Large intestine (tissue), 3 donors: Measurements from ENCODE around the gene AXL. TPM values are rescaled to one million over a fixed set of nuclear protein-coding genes. Genes with fewer than 3 reads are reported as not detected.

Experiments used
- DNase-seq, 2 donors: peaks; one replicate each; pipeline versions ENCODE4 v3.0.0 to v3.0.0-alpha.2; 2013
- H3K27ac ChIP-seq: one replicate; pipeline ENCODE4 v1.5.1; 2013; ENCODE audit warnings: low read length
- H3K27me3 ChIP-seq: 2 replicates; pipeline ENCODE4 v1.6.1; 2013; ENCODE audit warnings: low read length; ENCODE audit not compliant: control insufficient read depth, insufficient read depth
- H3K36me3 ChIP-seq: 2 replicates; pipeline ENCODE4 v1.6.1; 2013; ENCODE audit warnings: low read length; ENCODE audit not compliant: control insufficient read depth, insufficient read depth
- H3K4me1 ChIP-seq: one replicate; pipeline ENCODE4 v1.6.1; 2013; ENCODE audit warnings: low read length; ENCODE audit not compliant: control insufficient read depth, insufficient read depth
- H3K4me3 ChIP-seq: one replicate; pipeline ENCODE4 v1.5.1; 2013; ENCODE audit warnings: low read length
- H3K9me3 ChIP-seq: one replicate; pipeline ENCODE4 v1.6.1; 2013; ENCODE audit warnings: mild to moderate bottlenecking, low read depth, low read length, moderate library complexity; ENCODE audit not compliant: control insufficient read depth
- WGBS: methylation state at CpG from one replicate; pipeline ENCODE4 v1.1.5; 2013; ENCODE audit warnings: low lambda C conversion rate; ENCODE audit not compliant: insufficient coverage; 5-methylcytosine and 5-hydroxymethylcytosine counted together
- polyA plus RNA-seq: library from polyadenylated mRNA; unstranded; fragments of 120-200 nt; gene quantifications from one replicate; pipeline ENCODE4 v1.2.1, GENCODE V29; 2013

AXL gene
- polyA plus RNA-seq, 1 donor: 16.0 TPM

- Histone ChIP-seq H3K36me3 (peaks cover 56% of the 10 kb centered on the region), H3K9me3 (no peaks in the 10 kb centered on the region), H3K27ac (peak overlapping the region; percentile 50), H3K27me3 (no peaks in the 10 kb centered on the region), H3K4me3 (no peak overlapping the region), H3K4me1 (peaks cover 21% of the 10 kb centered on the region)
- DNase-seq: peak in 1 of 2 donors; percentile 48
- no CpG with 5 or more reads among the region's 4 CpGs for WGBS
Measured at GRCh38 chr19:41307954-41308449, 89.0 kb downstream of the AXL start.

DNA sequence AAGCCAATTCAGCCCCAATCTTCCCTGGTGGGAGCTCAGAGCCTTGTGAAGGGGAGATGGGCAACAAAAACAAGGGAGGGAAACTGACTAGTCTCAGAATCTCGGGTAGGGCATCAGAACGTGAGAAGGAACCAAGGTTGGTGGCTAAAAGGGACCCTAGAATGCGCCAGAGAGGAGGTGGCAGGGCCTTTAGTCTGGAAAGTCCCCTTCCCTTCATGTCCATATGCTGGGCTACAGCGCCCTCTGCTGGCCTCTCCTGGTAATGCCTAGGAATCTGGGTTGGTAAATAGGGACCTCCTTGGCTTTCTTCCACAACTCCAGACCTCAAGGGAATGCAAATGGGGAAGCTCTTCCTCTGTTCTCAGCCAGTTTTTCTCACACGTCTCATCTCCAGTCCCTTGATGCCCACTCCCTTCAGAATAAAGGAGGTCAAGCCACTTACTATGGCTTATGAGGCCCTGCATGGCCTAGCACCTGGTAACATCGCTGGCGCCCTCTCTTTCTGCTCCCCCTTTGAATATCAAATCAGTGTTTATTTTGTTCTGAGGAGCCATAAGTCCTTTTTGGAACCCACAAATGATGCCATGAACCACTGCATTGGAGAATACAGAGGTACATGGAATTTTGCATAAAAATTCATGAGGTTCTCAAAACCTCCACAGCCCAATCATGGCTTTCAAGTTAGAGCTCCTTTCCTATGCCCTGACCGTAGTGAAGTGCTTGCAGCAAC, 89.6 kb downstream of the AXL start:
- peak; percentile 84 to 86 for DNase-seq
- no CpG with 5 or more reads among the region's 8 CpGs for WGBS
- Histone ChIP-seq H3K36me3 (peaks cover 57% of the 10 kb centered on the region), H3K4me3 (no peak overlapping the region), H3K27me3 (no peaks in the 10 kb centered on the region), H3K27ac (peak overlapping the region; percentile 85), H3K4me1 (peaks cover 21% of the 10 kb centered on the region), H3K9me3 (no peaks in the 10 kb centered on the region)

DNA sequence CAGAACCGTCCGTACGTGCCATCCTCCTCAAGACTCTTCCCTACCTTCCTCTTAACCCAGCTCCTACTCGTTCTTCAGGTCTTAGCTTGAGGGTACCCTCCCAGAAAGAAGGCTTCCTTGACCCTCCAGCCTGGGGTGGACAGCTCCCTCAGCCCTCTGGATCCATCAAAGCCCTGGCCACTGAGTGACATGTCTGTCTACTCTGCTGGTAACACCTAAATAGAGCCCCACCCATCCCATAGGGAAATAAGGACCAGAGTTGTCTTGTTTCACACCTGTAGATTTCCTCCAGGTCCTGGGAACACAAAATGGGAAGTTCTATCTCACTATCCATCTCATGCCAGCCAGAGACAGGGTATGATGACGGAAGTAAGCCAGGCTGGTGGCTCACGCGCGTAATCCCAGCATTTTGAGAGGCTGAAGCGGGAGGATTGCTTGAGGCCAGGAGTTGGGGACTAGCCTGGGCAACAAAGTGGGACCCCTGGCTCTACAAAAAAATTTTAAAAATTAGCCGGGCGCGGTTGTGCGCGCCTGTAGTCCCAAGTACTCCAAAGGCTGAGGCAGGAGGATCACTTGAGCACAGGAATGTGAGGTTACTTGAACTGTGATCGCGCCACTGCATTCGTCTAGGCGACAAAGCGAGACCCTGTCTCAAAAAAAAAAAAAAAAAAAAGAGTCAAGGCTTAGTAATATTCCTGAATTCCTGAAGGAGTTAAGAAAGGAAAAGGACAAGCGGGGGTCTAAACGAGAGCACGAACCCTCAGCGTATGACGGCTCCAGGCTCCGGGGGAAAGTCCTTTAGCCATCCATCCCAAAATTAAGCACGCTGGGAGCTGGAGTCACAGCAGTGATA, 90.4 kb downstream of the AXL start:
- peaks cover 21% of the 10 kb centered on the region for H3K4me1 ChIP-seq
- no peaks in the 10 kb centered on the region for H3K9me3 ChIP-seq
- peak overlapping the region; percentile 85 for H3K27ac ChIP-seq
- peaks cover 53% of the 10 kb centered on the region for H3K36me3 ChIP-seq
- peak in 1 of 2 donors; percentile 41 for DNase-seq
- no CpG with 5 or more reads among the region's 26 CpGs for WGBS
- peak overlapping the region; percentile 61 for H3K4me3 ChIP-seq
- no peaks in the 10 kb centered on the region for H3K27me3 ChIP-seq

DNA sequence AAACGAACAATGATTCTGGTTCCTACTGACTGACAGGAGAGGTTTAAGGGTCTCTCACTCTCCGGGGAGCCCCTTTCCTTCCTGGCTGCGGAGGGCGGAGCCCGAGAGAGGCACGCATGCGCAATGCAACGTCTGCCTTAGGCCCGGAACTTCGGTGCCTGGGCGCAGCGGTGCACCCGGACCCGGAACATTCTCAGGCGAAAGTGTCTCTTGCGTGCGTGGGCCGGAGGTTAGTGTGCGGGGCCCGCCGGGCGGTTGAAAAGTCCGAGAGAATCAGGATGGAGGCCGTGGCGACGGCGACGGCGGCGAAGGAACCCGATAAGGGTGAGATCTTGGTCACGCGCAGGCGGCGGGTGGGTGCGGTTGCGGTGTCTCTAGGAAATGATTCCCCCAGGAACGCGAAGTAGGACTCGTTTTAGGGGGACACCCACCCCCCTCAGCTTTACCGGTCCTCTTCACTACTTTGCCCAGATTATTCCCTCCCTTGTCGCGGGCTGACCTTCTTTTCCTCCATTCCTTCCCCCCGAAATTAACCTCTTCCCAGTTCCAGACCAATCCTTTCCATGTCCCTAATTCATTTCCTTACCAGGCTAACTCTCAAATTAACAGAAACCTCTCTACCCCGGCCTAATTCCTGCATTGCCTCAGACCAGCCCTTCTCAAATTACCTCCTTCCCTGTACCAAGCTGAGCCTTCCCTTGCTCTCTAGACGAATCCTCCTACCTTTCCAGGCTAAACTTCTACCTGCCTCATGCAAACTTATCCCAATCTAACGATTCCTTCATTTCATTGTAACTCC, 91.2 kb downstream of the AXL start, which contains the start of gene CCDC97:
CCDC97 (plus strand) TSS at position 140 of the 799 bp plus-strand sequence; CDS start at position 279, 139 bp downstream.
- peak within 1 kb of the TSS; percentile 85 for H3K27ac ChIP-seq
- DNase-seq: peak; percentile 86 to 94
- H3K9me3 ChIP-seq: no peaks in the 10 kb centered on the region
- H3K27me3 ChIP-seq: no peaks in the 10 kb centered on the region
- H3K4me1 ChIP-seq: peaks cover 21% of the 10 kb centered on the region
- H3K36me3 ChIP-seq: peaks cover 49% of the 10 kb centered on the region
- 0% methylated on average over 5 of the region's 47 CpGs for WGBS
- H3K4me3 ChIP-seq: peak within 1 kb of the TSS; percentile 61

DNA sequence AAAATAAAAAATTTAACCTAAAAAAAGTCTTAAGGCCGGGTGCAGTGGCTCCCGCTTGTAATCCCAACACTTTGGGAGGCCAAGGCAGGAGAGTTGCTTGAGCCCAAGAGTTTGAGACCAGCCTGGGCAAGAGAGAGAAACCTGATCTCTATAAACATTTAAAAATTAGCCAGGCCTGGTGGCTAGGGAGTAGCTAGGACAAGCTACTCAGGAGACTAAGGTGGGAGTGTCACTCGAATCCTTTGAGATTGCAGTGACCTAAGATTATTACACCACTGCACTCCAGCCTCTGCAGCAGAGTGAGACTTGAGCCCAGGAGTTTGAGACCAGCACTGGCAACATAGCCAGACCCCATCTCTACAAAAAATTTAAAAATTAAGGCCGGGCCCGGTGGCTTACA, 92.0 kb downstream of the AXL start:
- Histone ChIP-seq H3K36me3 (peaks cover 43% of the 10 kb centered on the region), H3K4me1 (peaks cover 21% of the 10 kb centered on the region), H3K27ac (peak overlapping the region; percentile 85), H3K4me3 (peak overlapping the region; percentile 61), H3K9me3 (no peaks in the 10 kb centered on the region), H3K27me3 (no peaks in the 10 kb centered on the region)
- WGBS: no CpG with 5 or more reads among the region's 5 CpGs
- DNase-seq: no peak

Other genes with a start within 250 kb of the AXL start
- 5.3 TPM for gene CYP2B6, start 227.9 kb upstream of the AXL start, polyA plus RNA-seq
- gene CYP2A13, start 130.8 kb upstream of the AXL start, polyA plus RNA-seq: not detected
- gene CYP2F1, start 104.8 kb upstream of the AXL start, polyA plus RNA-seq: 0.06 TPM
- gene CYP2S1, start 26.0 kb upstream of the AXL start, polyA plus RNA-seq: 68.1 TPM
- gene HNRNPUL1, start 45.1 kb downstream of the AXL start, polyA plus RNA-seq: 142 TPM
- gene CCDC97, start 90.9 kb downstream of the AXL start, polyA plus RNA-seq: 24.9 TPM
- gene TGFB1, start 134.7 kb downstream of the AXL start, polyA plus RNA-seq: 13.9 TPM
- gene B9D2, start 144.9 kb downstream of the AXL start, polyA plus RNA-seq: 5.1 TPM
- gene TMEM91, start 157.3 kb downstream of the AXL start, polyA plus RNA-seq: 13.8 TPM
- gene EXOSC5, start 178.1 kb downstream of the AXL start, polyA plus RNA-seq: 16.5 TPM
- gene BCKDHA, start 178.6 kb downstream of the AXL start, polyA plus RNA-seq: 16.3 TPM
- 29.7 TPM for gene B3GNT8, start 208.2 kb downstream of the AXL start, polyA plus RNA-seq
- gene DMAC2, start 220.7 kb downstream of the AXL start, polyA plus RNA-seq: 79.4 TPM
- 69.2 TPM for gene ERICH4, start 223.9 kb downstream of the AXL start, polyA plus RNA-seq